Uterus (tissue), 4 donors: ENCODE results near the gene ERI3. TPM values are rescaled to one million over a fixed set of nuclear protein-coding genes. Genes with fewer than 3 reads are reported as not detected.

ENCODE experiments used
- DNase-seq, 2 donors: peaks; one replicate each; pipeline ENCODE4 v3.0.0-alpha.2; 2019 to 2020
- H3K27ac ChIP-seq, 2 donors: fragments of 200-600 bp; sonication (generic); 1 replicate in 1 of 2; 2 replicates in 1 of 2; pipeline ENCODE4 v1.5.1; 2016 to 2018
- H3K27me3 ChIP-seq, 2 donors: fragments of 200-600 bp; sonication (generic); one replicate each; pipeline ENCODE4 v1.5.1; 2018 to 2019; ENCODE audit warnings: control low read depth in 1 of 2
- H3K36me3 ChIP-seq, 2 donors: fragments of 200-600 bp; sonication (generic); one replicate each; pipeline ENCODE4 v1.5.1; 2019; ENCODE audit warnings: control low read depth in 1 of 2
- H3K4me1 ChIP-seq, 2 donors: fragments of 200-600 bp; sonication (generic); one replicate each; pipeline ENCODE4 v1.5.1; 2018 to 2019; ENCODE audit warnings: control low read depth in 1 of 2
- H3K4me3 ChIP-seq, 2 donors: fragments of 200-600 bp; sonication (generic); 1 replicate in 1 of 2; 2 replicates in 1 of 2; pipeline ENCODE4 v1.5.1; 2018 to 2019; ENCODE audit warnings: mild to moderate bottlenecking in 1 of 2
- H3K9me3 ChIP-seq, 2 donors: fragments of 200-600 bp; sonication (generic); one replicate each; pipeline ENCODE4 v1.5.1; 2019; ENCODE audit warnings: control low read depth in 1 of 2
- CTCF ChIP-seq, 4 experiments: fragments of 200-600 bp in 2 of 4; fragments of 450-650 bp in 2 of 4; sonication (generic) in 2 of 4; IDR thresholded peaks; one replicate each; pipeline ENCODE4 v1.5.1; 2016 to 2019; ENCODE audit warnings: antibody characterized with exemption in 4 of 4, mild to moderate bottlenecking in 2 of 4, moderate library complexity in 1 of 4
- POLR2A ChIP-seq, 2 donors: fragments of 450-650 bp; IDR thresholded peaks; one replicate each; pipeline ENCODE4 v1.6.1; 2016; ENCODE audit warnings: antibody characterized with exemption in 2 of 2, mild to moderate bottlenecking in 1 of 2, moderate library complexity in 1 of 2
- intact Hi-C: fragments of 100-400 bp; cut with DNase I; formaldehyde crosslinking; loops from one replicate; pipeline ENCODE4 v1.15.1; 2023; ENCODE audit warnings: low total_unique reads
- total RNA-seq, 4 donors: library from RNA; depleted of rRNA in 3 of 4; stranded (reverse); fragments of >200 nt in 3 of 4; gene quantifications; one replicate each; pipeline versions ENCODE4 v1.1.0 to v1.2.4, GENCODE V29; 2014 to 2023
- donor health status: DM: yes; HTN: yes; CAD: no.

The ERI3 gene
- total RNA-seq, 4 donors from 2014 or later: 9.5 to 58.2 (median 45.6) TPM

- TF ChIP-seq CTCF (IDR thresholded peaks at IDR 0.05) (no peak), POLR2A (IDR thresholded peaks at IDR 0.05) (no peak)
- no peaks in the 10 kb centered on the region for H3K36me3 ChIP-seq
- intact Hi-C loops: no loop called here
- DNase-seq: no peak
- H3K27ac ChIP-seq: no peak overlapping the region
- H3K9me3 ChIP-seq: no peaks in the 10 kb centered on the region
- H3K27me3 ChIP-seq: no peaks in the 10 kb centered on the region
- no peak overlapping the region for H3K4me3 ChIP-seq
- no peaks in the 10 kb centered on the region for H3K4me1 ChIP-seq
These were observed 15.3 kb downstream of the ERI3 start for GRCh38 chr1:44339731-44340130.

- no peaks in the 10 kb centered on the region for H3K27me3 ChIP-seq
- intact Hi-C loops: no loop called here
- H3K9me3 ChIP-seq: no peaks in the 10 kb centered on the region
- H3K36me3 ChIP-seq: no peaks in the 10 kb centered on the region
- no peak overlapping the region for H3K4me3 ChIP-seq
- TF ChIP-seq CTCF (IDR thresholded peaks at IDR 0.05): no peak
- TF ChIP-seq POLR2A (IDR thresholded peaks at IDR 0.05): no peak
- H3K4me1 ChIP-seq: no peaks in the 10 kb centered on the region
- no peak for DNase-seq
- no peak overlapping the region for H3K27ac ChIP-seq
These were observed 16.9 kb downstream of the ERI3 start for GRCh38 chr1:44338136-44338535.

- H3K36me3 ChIP-seq: no peaks in the 10 kb centered on the region
- no peak for DNase-seq
- H3K27me3 ChIP-seq: no peaks in the 10 kb centered on the region
- TF ChIP-seq POLR2A (IDR thresholded peaks at IDR 0.05) (no peak), CTCF (IDR thresholded peaks at IDR 0.05) (no peak)
- H3K9me3 ChIP-seq: no peaks in the 10 kb centered on the region
- no peak overlapping the region for H3K27ac ChIP-seq
- H3K4me1 ChIP-seq: no peaks in the 10 kb centered on the region
- H3K4me3 ChIP-seq: no peak overlapping the region
- intact Hi-C loops: no loop called here
These were observed 18.4 kb downstream of the ERI3 start for GRCh38 chr1:44336668-44337067.

GRCh38 chr1:44334968-44335367 is 20.1 kb downstream of the ERI3 start:
- H3K4me3 ChIP-seq: no peak overlapping the region
- no peak overlapping the region for H3K27ac ChIP-seq
- intact Hi-C loops: no loop called here
- no peaks in the 10 kb centered on the region for H3K27me3 ChIP-seq
- H3K36me3 ChIP-seq: no peaks in the 10 kb centered on the region
- TF ChIP-seq POLR2A (IDR thresholded peaks at IDR 0.05) (no peak), CTCF (IDR thresholded peaks at IDR 0.05) (no peak)
- DNase-seq: no peak
- H3K9me3 ChIP-seq: no peaks in the 10 kb centered on the region
- H3K4me1 ChIP-seq: no peaks in the 10 kb centered on the region

- Histone ChIP-seq H3K27me3 (no peaks in the 10 kb centered on the region), H3K36me3 (no peaks in the 10 kb centered on the region), H3K4me3 (no peak overlapping the region), H3K4me1 (no peaks in the 10 kb centered on the region), H3K27ac (no peak overlapping the region), H3K9me3 (no peaks in the 10 kb centered on the region)
- TF ChIP-seq POLR2A (IDR thresholded peaks at IDR 0.05): no peak
- TF ChIP-seq CTCF (IDR thresholded peaks at IDR 0.05): no peak
- no peak for DNase-seq
- intact Hi-C loops: no loop called here
These were observed 21.7 kb downstream of the ERI3 start for GRCh38 chr1:44333376-44333775.
